ENCODE measurements around the gene TEX19.

GRCh38 chr17:82375359-82376041 lies 16.5 kb downstream of the TEX19 start:
- TF ChIP-seq CTCF (conservative IDR thresholded peaks at IDR 0.05; ENCODE audit: low read depth, low read length) (no peak), SMC3 (IDR thresholded peaks at IDR 0.05; ENCODE audit: low read depth, low read length) (no peak), RFX5 (IDR thresholded peaks at IDR 0.05; ENCODE audit: low read depth, low read length) (no peak), RAD21 (IDR thresholded peaks at IDR 0.05; ENCODE audit: low read length) (no peak), NFE2L2 (IDR thresholded peaks at IDR 0.05; ENCODE audit: low read depth, low read length) (no peak), USF2 (IDR thresholded peaks at IDR 0.05; ENCODE audit: low read depth, low read length) (no peak), POLR2A (IDR thresholded peaks at IDR 0.05; ENCODE audit: low read depth, low read length) (no peak), ELK1 (IDR thresholded peaks at IDR 0.05; ENCODE audit: borderline replicate concordance, low read depth, low read length) (no peak), MXI1 (IDR thresholded peaks at IDR 0.05; ENCODE audit: borderline replicate concordance, low read depth, low read length) (no peak), FOS (IDR thresholded peaks at IDR 0.05; ENCODE audit: low read depth, low read length) (no peak), CEBPB (IDR thresholded peaks at IDR 0.05; ENCODE audit: low read depth, low read length) (no peak)

All from IMR-90 (cell line).